ENCODE measurements around the gene MARCHF2.

DNA sequence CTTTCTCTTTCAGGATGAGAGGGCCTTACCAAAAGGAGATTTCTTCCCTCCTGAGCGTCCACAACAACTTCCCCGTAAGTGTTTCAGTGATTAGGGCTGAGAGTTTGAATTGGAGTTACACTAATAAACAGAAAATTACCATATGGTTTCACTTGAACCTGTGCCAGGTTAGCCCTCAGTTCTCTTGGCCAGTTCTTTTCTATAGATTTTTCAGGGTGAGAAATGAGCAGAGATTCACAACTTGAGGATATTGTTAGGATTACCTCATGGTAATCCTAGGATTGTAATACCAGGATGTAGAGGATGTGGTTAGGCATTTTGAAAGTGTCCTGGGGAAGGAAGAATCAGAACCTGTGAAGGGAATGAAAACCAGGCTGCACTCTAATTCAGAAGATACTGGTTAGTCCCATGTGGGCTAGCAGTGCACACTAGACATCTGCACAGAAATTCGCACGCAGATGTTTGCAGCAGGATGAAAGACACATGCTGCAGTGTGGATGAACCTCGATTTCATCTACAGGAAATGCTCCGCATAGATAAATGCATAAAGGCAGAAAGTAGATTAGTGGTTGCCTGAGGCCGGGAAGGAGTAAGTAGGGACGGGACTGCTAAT is 55.8 kb downstream of the MARCHF2 start:
- TF ChIP-seq, protein P1, sequence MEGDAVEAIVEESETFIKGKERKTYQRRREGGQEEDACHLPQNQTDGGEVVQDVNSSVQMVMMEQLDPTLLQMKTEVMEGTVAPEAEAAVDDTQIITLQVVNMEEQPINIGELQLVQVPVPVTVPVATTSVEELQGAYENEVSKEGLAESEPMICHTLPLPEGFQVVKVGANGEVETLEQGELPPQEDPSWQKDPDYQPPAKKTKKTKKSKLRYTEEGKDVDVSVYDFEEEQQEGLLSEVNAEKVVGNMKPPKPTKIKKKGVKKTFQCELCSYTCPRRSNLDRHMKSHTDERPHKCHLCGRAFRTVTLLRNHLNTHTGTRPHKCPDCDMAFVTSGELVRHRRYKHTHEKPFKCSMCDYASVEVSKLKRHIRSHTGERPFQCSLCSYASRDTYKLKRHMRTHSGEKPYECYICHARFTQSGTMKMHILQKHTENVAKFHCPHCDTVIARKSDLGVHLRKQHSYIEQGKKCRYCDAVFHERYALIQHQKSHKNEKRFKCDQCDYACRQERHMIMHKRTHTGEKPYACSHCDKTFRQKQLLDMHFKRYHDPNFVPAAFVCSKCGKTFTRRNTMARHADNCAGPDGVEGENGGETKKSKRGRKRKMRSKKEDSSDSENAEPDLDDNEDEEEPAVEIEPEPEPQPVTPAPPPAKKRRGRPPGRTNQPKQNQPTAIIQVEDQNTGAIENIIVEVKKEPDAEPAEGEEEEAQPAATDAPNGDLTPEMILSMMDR (IDR thresholded peaks at IDR 0.05) = no peak
- no peak for TF ChIP-seq POLR2A (IDR thresholded peaks at IDR 0.05)
